ENCODE results near the gene PLAU.

DNA sequence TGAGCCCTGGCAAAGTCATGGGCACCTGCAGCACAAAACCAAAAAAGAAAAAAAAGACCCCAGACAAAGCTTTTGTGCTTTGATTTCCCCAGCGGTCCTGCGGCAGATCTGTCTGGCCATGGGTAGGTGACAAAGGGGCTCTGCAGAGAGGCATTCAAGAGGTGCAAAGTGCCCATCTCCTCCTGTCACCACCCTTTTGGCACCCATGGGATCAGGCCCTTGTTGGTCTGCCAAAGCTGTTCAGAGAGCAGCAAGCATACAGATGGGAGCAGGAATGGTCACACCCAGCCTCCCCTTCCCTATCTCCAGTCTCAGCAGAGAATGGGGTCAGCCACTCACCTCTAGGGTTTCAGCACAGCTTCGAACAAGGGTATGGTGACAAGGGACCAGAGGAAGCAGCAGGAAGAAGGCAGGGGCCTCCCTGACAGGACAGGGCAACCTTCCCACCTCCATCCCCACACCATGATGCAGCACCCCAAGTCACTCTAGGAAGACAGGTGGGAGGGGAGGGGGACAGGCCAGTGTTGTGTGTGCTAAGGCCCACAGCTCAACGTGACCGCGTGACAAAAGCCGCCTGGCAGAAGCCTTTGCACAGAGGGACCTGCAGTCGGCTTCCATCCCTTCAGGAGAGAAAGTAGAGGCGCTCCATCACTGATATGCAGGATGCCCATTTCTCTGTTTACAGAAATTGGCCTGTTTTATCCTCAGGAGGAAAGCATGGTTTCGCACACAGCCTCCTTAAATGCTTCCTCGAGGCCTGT, 42.9 kb upstream of the PLAU start:
- TF ChIP-seq, protein P1, sequence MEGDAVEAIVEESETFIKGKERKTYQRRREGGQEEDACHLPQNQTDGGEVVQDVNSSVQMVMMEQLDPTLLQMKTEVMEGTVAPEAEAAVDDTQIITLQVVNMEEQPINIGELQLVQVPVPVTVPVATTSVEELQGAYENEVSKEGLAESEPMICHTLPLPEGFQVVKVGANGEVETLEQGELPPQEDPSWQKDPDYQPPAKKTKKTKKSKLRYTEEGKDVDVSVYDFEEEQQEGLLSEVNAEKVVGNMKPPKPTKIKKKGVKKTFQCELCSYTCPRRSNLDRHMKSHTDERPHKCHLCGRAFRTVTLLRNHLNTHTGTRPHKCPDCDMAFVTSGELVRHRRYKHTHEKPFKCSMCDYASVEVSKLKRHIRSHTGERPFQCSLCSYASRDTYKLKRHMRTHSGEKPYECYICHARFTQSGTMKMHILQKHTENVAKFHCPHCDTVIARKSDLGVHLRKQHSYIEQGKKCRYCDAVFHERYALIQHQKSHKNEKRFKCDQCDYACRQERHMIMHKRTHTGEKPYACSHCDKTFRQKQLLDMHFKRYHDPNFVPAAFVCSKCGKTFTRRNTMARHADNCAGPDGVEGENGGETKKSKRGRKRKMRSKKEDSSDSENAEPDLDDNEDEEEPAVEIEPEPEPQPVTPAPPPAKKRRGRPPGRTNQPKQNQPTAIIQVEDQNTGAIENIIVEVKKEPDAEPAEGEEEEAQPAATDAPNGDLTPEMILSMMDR (IDR thresholded peaks at IDR 0.05; ENCODE audit: low read depth, low read length): no peak
- TF ChIP-seq EZH2phosphoT487 (IDR thresholded peaks at IDR 0.05; ENCODE audit: low read depth): no peak
